HG02885 (cell line): Measurements from ENCODE around the gene FKBP10.
"Not testable (repeated sequence)": the region's sequence is repeated elsewhere in the genome, so short reads cannot be mapped to it uniquely, and the experiment has no call there.

Experiments used
- ATAC-seq: cut with Tn5 transposase; IDR thresholded peaks from one replicate; pipeline ENCODE4 v1.9.1; 2021; ENCODE audit warnings: mild to moderate bottlenecking; ENCODE audit not compliant: unreplicated experiment, poor library complexity

FKBP10 gene, protein sequence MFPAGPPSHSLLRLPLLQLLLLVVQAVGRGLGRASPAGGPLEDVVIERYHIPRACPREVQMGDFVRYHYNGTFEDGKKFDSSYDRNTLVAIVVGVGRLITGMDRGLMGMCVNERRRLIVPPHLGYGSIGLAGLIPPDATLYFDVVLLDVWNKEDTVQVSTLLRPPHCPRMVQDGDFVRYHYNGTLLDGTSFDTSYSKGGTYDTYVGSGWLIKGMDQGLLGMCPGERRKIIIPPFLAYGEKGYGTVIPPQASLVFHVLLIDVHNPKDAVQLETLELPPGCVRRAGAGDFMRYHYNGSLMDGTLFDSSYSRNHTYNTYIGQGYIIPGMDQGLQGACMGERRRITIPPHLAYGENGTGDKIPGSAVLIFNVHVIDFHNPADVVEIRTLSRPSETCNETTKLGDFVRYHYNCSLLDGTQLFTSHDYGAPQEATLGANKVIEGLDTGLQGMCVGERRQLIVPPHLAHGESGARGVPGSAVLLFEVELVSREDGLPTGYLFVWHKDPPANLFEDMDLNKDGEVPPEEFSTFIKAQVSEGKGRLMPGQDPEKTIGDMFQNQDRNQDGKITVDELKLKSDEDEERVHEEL

DNA sequence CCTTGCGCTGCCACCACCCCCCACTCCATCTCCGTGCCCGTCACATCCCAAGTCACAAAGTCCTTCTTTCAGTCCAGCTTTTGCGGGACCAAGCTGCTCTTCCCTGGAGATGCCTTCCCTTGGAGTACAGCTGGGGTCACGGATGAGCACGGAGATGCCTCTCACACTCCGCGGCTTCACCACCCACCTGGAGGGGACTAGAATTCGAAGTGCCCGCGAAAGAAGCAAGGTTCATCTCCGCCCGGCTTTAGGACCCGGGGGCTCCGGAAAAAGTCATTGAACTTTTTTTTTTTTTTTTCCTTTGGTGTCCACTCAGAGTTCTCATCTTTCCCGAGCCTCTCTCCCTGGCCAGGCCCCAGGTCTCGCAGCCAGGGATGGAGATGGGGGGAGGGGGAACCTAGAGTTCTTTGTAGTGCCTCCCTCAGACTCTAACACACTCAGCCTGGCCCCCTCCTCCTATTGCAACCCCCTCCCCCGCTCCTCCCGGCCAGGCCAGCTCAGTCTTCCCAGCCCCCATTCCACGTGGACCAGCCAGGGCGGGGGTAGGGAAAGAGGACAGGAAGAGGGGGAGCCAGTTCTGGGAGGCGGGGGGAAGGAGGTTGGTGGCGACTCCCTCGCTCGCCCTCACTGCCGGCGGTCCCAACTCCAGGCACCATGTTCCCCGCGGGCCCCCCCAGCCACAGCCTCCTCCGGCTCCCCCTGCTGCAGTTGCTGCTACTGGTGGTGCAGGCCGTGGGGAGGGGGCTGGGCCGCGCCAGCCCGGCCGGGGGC lies at the start of gene FKBP10:
TSS of gene FKBP10 (plus strand) at position 624 of the 771 bp plus-strand sequence. CDS start at position 655, 31 bp downstream.
- ATAC-seq, result no peak

- ATAC-seq, result no peak
These were observed 49.5 kb upstream of the FKBP10 start for GRCh38 chr17:41763327-41763726.

DNA sequence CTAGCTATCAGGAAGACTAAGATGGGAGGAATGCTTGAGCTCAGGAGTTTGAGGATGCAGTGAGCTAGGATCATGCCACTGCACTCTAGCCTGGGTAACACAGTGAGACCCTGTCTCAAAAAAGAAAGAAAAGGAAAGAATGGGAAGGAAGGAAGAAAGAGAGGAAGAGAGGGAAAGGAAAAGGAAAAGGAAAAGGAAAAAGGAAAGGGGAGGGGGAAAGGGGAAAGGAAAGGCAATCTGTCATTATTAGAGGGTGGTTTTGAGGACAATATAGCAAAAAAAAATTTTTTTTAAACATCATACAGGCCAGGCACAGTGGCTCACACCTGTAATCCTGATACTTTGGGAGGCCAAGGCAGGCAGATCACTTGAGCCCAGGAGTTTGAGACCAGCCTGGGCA lies 46.7 kb upstream of the FKBP10 start:
- ATAC-seq, result no peak

DNA sequence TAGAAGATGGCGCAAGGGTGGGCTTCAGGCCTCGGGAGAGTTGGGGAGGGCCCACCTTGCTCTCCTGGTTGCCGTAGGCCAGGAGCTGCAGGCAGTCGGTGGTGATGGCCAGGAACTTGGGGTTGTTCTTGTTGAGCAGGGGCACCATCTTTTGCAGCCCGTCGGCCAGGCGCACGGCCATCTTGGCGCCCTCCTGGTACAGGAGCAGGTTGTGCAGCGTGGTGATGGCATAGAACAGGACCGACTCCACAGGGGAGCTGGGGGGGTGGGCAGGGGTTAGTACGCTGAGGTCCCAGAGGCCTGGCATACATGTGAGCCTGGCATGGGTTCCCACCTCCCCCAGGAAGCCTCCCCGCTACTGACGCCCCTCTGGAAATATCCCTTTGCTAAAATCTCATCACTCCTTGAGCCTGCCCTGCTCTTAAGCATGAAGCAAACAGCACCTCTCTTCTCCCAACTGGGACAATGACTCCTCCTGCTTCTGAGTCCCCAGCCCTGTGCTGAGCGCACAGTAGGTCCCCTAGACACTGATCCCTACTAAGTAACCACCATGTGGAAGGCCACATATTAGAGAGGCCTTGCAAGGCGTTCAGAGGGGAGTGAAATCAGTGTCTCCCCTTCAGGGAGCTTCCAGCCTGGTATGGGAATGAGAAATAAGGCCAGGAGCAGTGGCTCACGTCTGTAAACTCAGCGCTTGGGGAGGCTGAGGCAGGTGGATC lies 45.3 kb upstream of the FKBP10 start:
- no peak for ATAC-seq

- ATAC-seq, result no peak
These were observed 44.0 kb upstream of the FKBP10 start for GRCh38 chr17:41768682-41769288.

- no peak for ATAC-seq
These were observed 43.4 kb upstream of the FKBP10 start for GRCh38 chr17:41769346-41769862.

- no peak for ATAC-seq
These were observed 42.8 kb upstream of the FKBP10 start for GRCh38 chr17:41769985-41770384.

DNA sequence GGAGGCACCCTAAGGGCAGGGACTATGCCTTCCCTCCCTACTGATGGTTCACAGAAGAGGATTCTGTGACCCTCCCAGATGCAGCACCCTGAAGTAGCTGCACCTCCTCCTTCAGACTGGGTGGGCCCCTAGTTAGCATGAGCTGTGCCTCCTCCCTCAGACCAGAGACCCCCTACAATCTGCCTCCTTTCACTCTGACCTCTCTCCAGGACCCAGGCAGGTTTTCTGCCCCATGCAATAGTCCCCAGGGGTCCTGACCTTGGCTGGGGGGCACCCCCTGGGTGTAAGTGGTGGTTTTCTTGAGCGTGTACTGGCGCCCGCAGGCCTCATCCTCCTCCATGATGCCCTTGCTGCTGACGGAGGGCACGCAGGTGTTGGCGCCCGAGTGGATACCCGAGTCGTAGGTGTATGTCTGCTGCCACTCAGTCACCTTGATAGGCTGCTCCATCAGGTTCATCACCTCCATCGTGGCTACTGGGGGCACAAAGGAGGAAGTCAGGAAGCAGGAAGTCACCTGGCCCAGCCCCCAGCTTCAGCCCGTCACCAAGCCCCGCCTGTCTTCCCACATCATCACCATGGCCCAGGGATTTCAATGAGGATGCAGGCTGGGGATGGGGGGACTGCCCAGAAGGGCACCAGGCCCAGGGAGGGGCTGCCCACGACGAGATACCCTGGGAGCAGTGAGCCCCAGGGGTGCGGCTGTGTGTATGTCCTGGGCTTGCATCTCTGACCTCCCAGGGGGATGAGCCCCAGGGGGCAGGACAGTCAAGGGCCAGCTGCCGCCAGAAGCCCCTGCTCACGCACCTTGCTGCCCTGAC lies 41.2 kb upstream of the FKBP10 start:
- ATAC-seq, result no peak

GRCh38 chr17:41772218-41772585 lies 40.6 kb upstream of the FKBP10 start:
- ATAC-seq, result no peak

- no peak for ATAC-seq
These were observed 40.1 kb upstream of the FKBP10 start for GRCh38 chr17:41772586-41773189.

- no peak for ATAC-seq
These were observed 39.6 kb upstream of the FKBP10 start for GRCh38 chr17:41773190-41773588.

GRCh38 chr17:41773731-41774193 lies 39.0 kb upstream of the FKBP10 start:
- ATAC-seq, result no peak

DNA sequence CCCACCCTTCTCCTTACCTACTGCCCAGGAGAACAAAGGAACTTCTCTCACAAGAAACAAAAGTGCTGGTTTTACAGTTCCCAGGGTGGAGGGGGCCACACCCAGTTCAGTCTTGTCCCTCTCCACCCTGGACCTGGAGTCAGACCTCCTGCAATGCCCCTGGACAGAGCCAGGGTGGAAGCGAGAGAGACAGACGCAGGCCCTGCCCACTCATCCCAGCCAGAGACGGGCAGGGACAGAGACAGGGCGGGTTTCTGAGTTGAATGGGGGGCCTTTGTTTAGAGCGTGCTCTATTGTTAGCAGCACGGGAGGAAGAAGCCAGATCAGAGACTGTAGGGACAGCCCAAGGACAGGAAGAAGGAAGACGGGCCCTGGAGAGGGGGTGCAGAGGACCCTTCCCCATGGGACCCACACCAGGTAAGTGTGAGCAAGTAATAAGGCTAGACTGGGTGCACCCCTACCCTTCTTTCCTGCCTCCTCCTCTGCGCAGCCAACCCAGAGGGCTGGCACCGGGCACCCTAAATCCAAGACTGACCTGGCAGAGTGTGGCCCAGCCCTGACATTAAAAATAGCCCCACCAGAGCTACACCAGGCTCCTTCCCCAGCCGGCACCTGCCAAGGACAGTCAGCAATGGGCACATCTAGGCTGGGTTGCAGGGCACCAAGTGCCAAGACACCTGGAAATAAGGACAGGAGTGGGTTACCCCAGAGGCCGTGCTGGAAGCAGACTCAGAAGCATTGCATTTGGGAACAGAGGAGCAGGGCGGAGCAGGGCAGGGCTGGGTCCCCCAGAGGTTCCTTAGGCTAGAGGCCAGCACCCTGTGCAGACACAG lies 37.2 kb upstream of the FKBP10 start:
- no peak for ATAC-seq

- not testable (repeated sequence) for ATAC-seq
These were observed 36.4 kb upstream of the FKBP10 start for GRCh38 chr17:41776262-41776900.

DNA sequence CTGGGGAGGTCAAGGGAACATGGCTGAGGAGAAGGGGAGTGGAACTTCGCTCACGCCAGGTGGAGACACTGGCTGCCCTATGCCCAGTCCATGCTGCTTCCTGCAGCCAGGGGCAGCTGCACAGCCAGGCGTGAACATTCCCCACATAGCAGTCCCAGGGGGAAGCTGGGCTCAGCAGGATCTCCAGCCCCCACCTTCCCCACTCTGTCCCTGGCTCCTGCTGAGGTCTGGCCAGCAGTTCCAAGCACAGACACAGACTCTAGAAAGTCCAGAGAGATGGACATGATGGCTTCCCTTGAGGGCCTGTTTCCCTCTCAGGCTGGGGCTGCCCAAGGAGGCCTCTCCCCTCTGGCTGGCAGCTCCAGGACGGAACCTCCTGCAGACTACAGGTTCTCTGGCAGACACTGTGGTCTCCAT lies 35.6 kb upstream of the FKBP10 start:
- no peak for ATAC-seq

DNA sequence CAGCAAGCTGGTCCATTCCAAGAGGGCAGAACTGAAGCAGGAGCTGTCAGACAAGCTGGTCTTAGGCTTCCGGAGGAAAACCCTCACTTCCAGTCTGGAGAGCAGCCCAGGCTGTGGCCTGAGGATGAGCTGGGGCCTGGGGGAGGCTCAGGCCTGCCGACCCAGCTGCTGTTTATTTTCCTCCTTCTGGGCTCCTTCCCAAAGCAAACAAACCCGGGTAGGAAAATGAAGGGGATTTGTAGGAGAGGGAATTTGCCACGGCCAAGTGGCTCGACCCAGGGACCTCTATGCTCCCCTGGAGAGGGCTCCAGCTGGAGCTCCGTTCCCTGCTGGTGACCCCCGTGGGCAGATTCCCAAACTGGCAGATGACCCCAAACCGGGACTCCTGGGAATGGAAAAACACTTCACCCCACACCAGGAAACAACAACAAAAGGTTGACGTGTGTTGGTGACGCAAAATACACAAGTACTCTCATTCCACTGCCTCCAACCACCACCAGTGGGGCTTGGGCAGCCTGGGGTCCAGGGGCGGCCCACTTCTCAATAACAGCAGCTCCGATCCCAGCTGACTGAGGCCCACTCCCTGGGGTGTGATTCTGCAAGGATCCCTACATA lies 35.1 kb upstream of the FKBP10 start:
- no peak for ATAC-seq

GRCh38 chr17:41779954-41780353 lies 32.9 kb upstream of the FKBP10 start:
- no peak for ATAC-seq
